ENCODE data around the gene NEDD8.

The NEDD8 gene

DNA sequence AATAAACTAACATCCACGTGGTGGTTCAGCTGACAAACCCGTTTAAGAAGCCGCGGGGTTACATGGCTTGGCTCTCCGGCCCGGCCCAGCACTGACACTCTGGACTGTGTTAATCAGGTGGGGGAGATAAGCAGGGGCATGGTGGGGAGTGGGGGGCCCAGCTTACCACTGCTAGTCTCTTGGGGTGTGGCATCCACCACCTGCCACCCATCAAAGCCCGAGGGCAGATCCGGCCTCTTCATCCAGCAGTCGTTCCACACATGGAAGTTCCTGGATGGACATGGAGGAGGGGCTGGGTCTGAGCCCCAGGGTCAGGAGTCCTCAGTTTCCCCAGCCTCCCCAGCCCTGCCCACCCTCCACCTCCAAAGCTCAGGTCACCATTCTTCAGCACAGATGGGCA, 26.0 kb upstream of the NEDD8 start:
- no peak for DNase-seq
- Histone ChIP-seq H3K27me3 (replicated peaks; ENCODE audit: control insufficient read depth, insufficient read depth, low read length, poor library complexity, severe bottlenecking) (no peaks in the 10 kb centered on the region), H3K27ac (ENCODE audit: insufficient read depth, low read length, poor library complexity, severe bottlenecking) (no peak overlapping the region), H3K4me3 (ENCODE audit: insufficient read depth, low read depth, low read length, poor library complexity, severe bottlenecking) (no peak overlapping the region), H3K4me1 (ENCODE audit: control insufficient read depth, insufficient read depth, low read length, poor library complexity, severe bottlenecking) (no peaks in the 10 kb centered on the region), H3K9me3 (ENCODE audit: control insufficient read depth, low read length) (no peaks in the 10 kb centered on the region), H3K36me3 (ENCODE audit: control insufficient read depth, insufficient read depth, low read length) (peaks cover 8% of the 10 kb centered on the region)

DNA sequence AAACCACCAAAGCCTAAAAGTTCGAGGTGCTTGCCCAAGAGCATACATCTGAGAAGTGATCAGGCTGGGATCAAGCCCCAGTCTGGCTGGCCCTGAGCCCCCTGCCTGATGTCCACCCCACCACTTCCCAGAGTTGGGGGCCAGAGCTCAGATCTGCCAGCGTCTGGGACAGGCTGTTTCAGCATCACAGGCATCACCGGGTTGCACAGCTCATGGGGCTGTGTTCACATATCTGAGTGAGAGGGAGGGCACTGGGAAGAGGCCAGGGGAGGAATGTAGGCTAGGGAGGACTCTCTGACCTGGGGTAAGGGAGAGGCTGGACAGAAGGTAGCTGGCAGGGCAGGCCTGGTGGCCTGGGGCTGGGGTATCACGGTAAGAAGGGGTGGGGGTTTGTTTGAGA, 24.8 kb upstream of the NEDD8 start:
- no peak for DNase-seq
- H3K4me1 ChIP-seq (ENCODE audit: control insufficient read depth, insufficient read depth, low read length, poor library complexity, severe bottlenecking) = no peaks in the 10 kb centered on the region
- H3K27me3 ChIP-seq (replicated peaks; ENCODE audit: control insufficient read depth, insufficient read depth, low read length, poor library complexity, severe bottlenecking) = no peaks in the 10 kb centered on the region
- H3K36me3 ChIP-seq (ENCODE audit: control insufficient read depth, insufficient read depth, low read length) = peaks cover 8% of the 10 kb centered on the region
- no peak overlapping the region for H3K4me3 ChIP-seq (ENCODE audit: insufficient read depth, low read depth, low read length, poor library complexity, severe bottlenecking)
- H3K9me3 ChIP-seq (ENCODE audit: control insufficient read depth, low read length) = no peaks in the 10 kb centered on the region
- no peak overlapping the region for H3K27ac ChIP-seq (ENCODE audit: insufficient read depth, low read length, poor library complexity, severe bottlenecking)

DNA sequence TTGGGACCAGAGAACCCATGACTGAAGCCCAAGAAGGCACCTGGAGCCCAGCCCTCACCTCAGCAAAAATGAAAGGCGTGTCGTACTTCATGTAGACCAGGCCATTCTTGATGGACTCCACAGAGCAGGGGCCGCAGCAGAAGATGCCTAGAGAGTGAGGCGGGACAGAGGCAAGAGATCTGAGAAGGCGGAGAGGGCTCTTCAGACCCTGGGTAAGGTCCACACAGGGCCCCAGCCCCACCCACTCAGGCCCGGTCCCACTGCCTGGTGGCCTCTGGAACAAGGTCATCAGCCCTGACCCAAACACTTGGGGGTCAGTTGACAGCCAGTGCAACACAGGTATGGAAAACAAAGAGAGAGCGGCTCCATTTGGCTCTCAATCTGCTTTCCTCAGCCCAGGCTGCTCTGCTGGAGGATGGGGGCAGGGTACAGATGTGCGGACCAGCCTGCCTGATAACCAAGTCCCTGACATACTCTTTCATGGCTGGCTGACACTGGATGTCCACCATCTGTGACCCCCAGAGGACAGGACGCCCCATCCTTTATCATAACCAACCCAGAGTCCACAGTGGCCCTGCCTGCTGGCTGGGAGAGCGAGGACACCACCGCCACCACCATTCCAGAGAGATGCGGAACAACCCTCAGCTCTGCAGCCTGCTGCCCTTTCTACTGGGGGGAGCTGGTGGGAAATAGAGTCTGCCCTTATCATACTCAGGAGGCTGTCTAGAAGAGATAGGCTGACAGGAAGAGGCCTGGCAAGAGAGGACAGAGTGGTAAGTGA, 24.0 kb upstream of the NEDD8 start:
- H3K4me1 ChIP-seq (ENCODE audit: control insufficient read depth, insufficient read depth, low read length, poor library complexity, severe bottlenecking) = no peaks in the 10 kb centered on the region

DNA sequence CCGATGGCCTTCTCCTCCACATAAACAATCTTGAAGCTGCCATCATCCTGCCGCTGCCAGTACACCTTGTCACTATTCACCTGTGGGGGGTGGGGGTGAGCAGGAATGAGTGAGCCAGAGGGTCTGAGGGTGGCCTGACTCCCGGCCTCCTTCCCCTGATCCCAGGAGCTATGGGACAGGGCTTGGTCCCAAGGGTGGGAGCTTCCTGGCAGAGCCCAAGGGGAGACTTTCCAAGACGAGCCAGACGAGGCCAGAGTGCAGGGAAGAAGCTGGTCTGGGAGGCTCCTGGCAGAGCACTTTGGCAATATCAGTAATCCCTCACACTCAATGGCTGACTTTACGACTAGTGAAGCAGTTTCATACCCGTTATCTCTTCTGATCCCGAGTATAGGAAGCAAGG, 23.3 kb upstream of the NEDD8 start:
- Histone ChIP-seq H3K9me3 (ENCODE audit: control insufficient read depth, low read length) (no peaks in the 10 kb centered on the region), H3K36me3 (ENCODE audit: control insufficient read depth, insufficient read depth, low read length) (peaks cover 8% of the 10 kb centered on the region), H3K27me3 (replicated peaks; ENCODE audit: control insufficient read depth, insufficient read depth, low read length, poor library complexity, severe bottlenecking) (no peaks in the 10 kb centered on the region), H3K4me1 (ENCODE audit: control insufficient read depth, insufficient read depth, low read length, poor library complexity, severe bottlenecking) (no peaks in the 10 kb centered on the region), H3K4me3 (ENCODE audit: insufficient read depth, low read depth, low read length, poor library complexity, severe bottlenecking) (no peak overlapping the region), H3K27ac (ENCODE audit: insufficient read depth, low read length, poor library complexity, severe bottlenecking) (no peak overlapping the region)
- DNase-seq = no peak

More for the DNA sequence above, 24.0 kb upstream of the NEDD8 start:
- Histone ChIP-seq H3K27me3 (replicated peaks; ENCODE audit: control insufficient read depth, insufficient read depth, low read length, poor library complexity, severe bottlenecking) (no peaks in the 10 kb centered on the region), H3K36me3 (ENCODE audit: control insufficient read depth, insufficient read depth, low read length) (peaks cover 8% of the 10 kb centered on the region), H3K9me3 (ENCODE audit: control insufficient read depth, low read length) (no peaks in the 10 kb centered on the region), H3K27ac (ENCODE audit: insufficient read depth, low read length, poor library complexity, severe bottlenecking) (no peak overlapping the region), H3K4me3 (ENCODE audit: insufficient read depth, low read depth, low read length, poor library complexity, severe bottlenecking) (no peak overlapping the region)
- DNase-seq = no peak

DNA sequence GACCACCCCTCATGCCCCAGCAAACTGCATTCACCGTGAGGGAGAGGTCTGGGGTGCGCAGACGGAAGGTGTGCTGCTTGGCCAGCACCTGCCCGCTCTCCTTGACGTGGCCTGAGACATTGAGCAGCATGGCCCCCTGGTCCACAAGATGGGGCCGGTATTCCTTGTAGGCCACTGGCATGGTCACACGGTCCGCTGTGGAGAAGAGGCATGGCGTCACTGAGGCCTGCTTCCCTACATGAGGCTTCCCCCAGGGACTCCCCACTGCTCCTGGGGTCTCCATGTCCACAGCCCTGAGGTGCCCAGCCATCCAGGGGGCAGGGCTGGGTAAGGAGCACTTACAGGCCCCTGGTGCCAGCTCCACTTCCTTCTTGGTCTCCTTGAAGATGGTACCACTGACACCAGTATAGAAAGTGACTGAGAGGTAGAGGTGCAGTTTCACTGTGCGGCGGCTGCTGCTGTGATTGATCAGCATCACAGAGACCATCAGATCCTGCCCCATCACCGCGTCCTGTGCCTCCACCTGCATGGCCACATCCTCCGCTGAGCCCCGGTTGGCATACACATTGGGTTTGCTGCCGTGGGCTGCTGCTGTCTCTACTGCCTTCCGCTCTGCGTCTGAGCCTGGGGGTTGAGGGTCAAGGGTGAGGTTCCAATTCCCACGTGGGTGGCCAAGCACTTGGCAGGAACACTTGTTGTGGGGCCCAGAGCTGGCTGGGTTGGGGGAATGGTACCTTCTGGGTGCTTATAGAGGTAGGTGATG, 22.6 kb upstream of the NEDD8 start:
- H3K9me3 ChIP-seq (ENCODE audit: control insufficient read depth, low read length) = no peaks in the 10 kb centered on the region
- H3K36me3 ChIP-seq (ENCODE audit: control insufficient read depth, insufficient read depth, low read length) = peaks cover 8% of the 10 kb centered on the region
- DNase-seq = no peak
- no peak overlapping the region for H3K27ac ChIP-seq (ENCODE audit: insufficient read depth, low read length, poor library complexity, severe bottlenecking)
- H3K4me1 ChIP-seq (ENCODE audit: control insufficient read depth, insufficient read depth, low read length, poor library complexity, severe bottlenecking) = no peaks in the 10 kb centered on the region
- no peaks in the 10 kb centered on the region for H3K27me3 ChIP-seq (replicated peaks; ENCODE audit: control insufficient read depth, insufficient read depth, low read length, poor library complexity, severe bottlenecking)
- no peak overlapping the region for H3K4me3 ChIP-seq (ENCODE audit: insufficient read depth, low read depth, low read length, poor library complexity, severe bottlenecking)

DNA sequence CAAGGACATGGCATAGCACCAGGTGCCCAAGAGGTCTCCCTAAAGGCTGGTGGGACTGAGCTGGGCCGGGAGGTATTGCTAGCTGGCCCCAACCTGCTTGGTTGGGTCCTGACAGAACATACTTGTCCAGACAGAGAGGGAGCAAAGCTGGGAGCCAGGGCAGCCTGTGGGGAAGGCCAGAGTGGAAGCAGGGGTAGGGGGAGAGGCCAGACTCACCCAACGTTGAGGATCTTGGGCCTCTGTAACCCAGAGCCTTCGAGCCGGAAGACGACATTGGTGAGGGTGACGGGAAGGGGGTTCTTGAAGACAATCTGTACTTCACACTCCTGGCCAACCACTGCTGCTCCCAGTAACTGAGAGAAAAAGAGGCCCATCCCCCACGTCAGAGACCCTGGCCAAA, 21.8 kb upstream of the NEDD8 start:
- H3K4me1 ChIP-seq (ENCODE audit: control insufficient read depth, insufficient read depth, low read length, poor library complexity, severe bottlenecking) = no peaks in the 10 kb centered on the region
- H3K4me3 ChIP-seq (ENCODE audit: insufficient read depth, low read depth, low read length, poor library complexity, severe bottlenecking) = no peak overlapping the region
- H3K27ac ChIP-seq (ENCODE audit: insufficient read depth, low read length, poor library complexity, severe bottlenecking) = no peak overlapping the region
- H3K36me3 ChIP-seq (ENCODE audit: control insufficient read depth, insufficient read depth, low read length) = peaks cover 5% of the 10 kb centered on the region
- H3K9me3 ChIP-seq (ENCODE audit: control insufficient read depth, low read length) = no peaks in the 10 kb centered on the region
- DNase-seq = no peak
- no peaks in the 10 kb centered on the region for H3K27me3 ChIP-seq (replicated peaks; ENCODE audit: control insufficient read depth, insufficient read depth, low read length, poor library complexity, severe bottlenecking)

DNA sequence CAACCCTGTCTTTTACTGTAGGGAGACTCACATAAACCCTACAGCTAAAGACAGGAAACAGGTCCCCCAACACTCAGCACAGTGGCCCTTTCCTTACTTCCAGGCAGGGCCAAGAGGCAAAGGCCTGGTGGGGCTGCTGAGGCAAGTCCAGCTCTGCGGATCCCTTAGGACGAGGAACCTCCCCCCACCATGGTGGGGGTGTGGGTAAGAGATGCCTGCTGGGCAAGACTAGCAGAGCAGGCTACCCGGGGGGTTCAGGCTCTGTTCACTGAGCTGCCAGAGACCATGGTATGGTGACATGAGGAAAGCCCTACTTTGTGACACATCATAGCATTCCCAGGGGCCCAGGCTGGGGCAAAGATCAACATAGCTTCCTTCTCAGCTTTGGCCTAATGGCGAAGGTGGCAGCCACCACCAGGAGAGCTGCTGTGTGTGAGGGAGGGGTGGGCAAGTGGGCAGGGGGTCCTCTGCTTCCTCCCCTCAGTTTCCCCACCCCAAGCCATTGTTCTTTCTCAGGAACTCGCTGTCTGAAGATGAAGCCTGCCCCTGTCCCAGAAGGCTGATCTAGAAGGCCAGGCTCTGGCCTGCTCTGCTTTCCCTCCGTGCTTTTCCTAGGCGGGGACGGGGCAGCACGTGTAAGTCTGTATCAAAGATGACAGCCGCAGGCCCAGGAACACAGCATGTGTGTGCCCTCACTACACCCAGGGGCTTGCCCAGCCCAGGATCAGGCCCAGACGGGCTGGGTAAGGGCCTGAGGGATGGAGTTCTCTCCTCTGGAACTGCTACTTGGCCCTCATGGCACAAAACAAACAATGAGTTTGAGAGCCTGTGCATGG, 20.3 kb upstream of the NEDD8 start:
- Histone ChIP-seq H3K4me1 (ENCODE audit: control insufficient read depth, insufficient read depth, low read length, poor library complexity, severe bottlenecking) (no peaks in the 10 kb centered on the region), H3K9me3 (ENCODE audit: control insufficient read depth, low read length) (no peaks in the 10 kb centered on the region), H3K4me3 (ENCODE audit: insufficient read depth, low read depth, low read length, poor library complexity, severe bottlenecking) (no peak overlapping the region), H3K36me3 (ENCODE audit: control insufficient read depth, insufficient read depth, low read length) (peaks cover 5% of the 10 kb centered on the region), H3K27me3 (replicated peaks; ENCODE audit: control insufficient read depth, insufficient read depth, low read length, poor library complexity, severe bottlenecking) (no peaks in the 10 kb centered on the region), H3K27ac (ENCODE audit: insufficient read depth, low read length, poor library complexity, severe bottlenecking) (no peak overlapping the region)
- no peak for DNase-seq

DNA sequence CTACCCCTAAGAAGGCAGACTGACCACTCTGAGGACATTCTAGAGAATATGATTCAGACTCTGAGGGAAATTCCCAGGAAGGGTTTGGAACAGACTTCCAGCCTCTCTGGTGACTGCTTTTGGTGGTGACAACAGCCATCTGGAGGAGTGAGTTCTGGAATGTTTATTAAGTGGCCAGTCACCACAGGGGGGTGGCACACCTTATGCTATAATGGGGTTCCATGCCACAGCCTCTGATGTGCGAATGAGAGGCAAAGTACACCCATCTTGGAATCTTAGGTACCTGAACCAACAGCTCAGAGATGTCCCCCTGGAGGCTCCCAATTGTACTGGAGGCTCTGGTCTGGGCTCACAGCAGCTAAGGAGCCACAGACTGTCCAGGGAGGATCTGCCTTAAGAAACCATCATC, 19.7 kb upstream of the NEDD8 start:
- Histone ChIP-seq H3K4me3 (ENCODE audit: insufficient read depth, low read depth, low read length, poor library complexity, severe bottlenecking) (no peak overlapping the region), H3K9me3 (ENCODE audit: control insufficient read depth, low read length) (no peaks in the 10 kb centered on the region), H3K36me3 (ENCODE audit: control insufficient read depth, insufficient read depth, low read length) (peaks cover 5% of the 10 kb centered on the region), H3K4me1 (ENCODE audit: control insufficient read depth, insufficient read depth, low read length, poor library complexity, severe bottlenecking) (no peaks in the 10 kb centered on the region), H3K27me3 (replicated peaks; ENCODE audit: control insufficient read depth, insufficient read depth, low read length, poor library complexity, severe bottlenecking) (no peaks in the 10 kb centered on the region), H3K27ac (ENCODE audit: insufficient read depth, low read length, poor library complexity, severe bottlenecking) (no peak overlapping the region)
- no peak for DNase-seq

DNA sequence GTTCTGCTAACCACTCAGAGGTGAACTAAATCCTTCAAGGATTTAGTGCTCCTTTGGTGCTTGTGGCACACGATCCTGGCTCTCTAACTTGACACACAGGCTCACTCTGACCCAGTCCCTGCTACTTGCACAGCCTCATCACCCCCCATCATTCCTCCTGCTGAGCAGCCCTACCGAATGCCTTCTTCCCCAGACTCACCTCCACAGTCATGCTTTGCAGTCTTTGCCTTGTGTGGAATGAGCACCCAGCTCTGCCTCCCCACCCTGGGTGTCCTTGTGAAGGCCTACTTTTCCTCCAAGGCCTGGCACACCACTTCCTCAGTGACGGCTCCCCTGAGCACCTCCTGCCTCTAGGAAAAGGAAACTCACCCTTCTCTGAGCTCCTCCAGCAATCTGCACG, 18.2 kb upstream of the NEDD8 start:
- Histone ChIP-seq H3K9me3 (ENCODE audit: control insufficient read depth, low read length) (no peaks in the 10 kb centered on the region), H3K36me3 (ENCODE audit: control insufficient read depth, insufficient read depth, low read length) (peaks cover 4% of the 10 kb centered on the region), H3K27me3 (replicated peaks; ENCODE audit: control insufficient read depth, insufficient read depth, low read length, poor library complexity, severe bottlenecking) (no peaks in the 10 kb centered on the region), H3K27ac (ENCODE audit: insufficient read depth, low read length, poor library complexity, severe bottlenecking) (no peak overlapping the region), H3K4me1 (ENCODE audit: control insufficient read depth, insufficient read depth, low read length, poor library complexity, severe bottlenecking) (no peaks in the 10 kb centered on the region), H3K4me3 (ENCODE audit: insufficient read depth, low read depth, low read length, poor library complexity, severe bottlenecking) (no peak overlapping the region)
- no peak for DNase-seq

Measured in effector memory CD4-positive, alpha-beta T cell (primary cell).